Heart left ventricle (tissue), 13 donors: Measurements from ENCODE around the gene MRPL48.

Source experiments
- POLR2A ChIP-seq, 2 donors: fragments of 450-650 bp; IDR thresholded peaks; one replicate each; pipeline ENCODE4 v1.6.1; 2017; ENCODE audit warnings: antibody characterized with exemption in 2 of 2, mild to moderate bottlenecking in 2 of 2, moderate library complexity in 2 of 2
- TF ChIP-seq, protein P1 (sequence below), 12 donors: fragments of 200-600 bp; sonication (generic) in 4 of 12; IDR thresholded peaks; one replicate each; pipeline versions ENCODE4 v1.5.0 to v1.8.0; 2018 to 2022; ENCODE audit warnings: antibody characterized with exemption in 12 of 12, mild to moderate bottlenecking in 5 of 12
- donor health status: ischemic (EF 13 %, LVEDD 7.1; RV severe dilation, severe dysfunction).
- donor health status: DM: no; HTN: yes; CAD: no.
- donor health status: DM: no; HTN: no; CAD: no.
- donor health status: ischemic (EF 25% LVEDD 6.9; RV normal size, moderate dysfunction).
- donor health status: ischemic (EF 25% LVEDD 5.7; RV mildly dilated, moderate dysfunction).
- donor health status: ischemic (EF 35%, LVEDD 5.7; RV mildly dilated, moderate dysfunction).
- donor health status: nonischemic (EF 11% LVEDD 7.7; RV severe dilation, severe dysfunction).
- donor health status: DM: yes; HTN: yes; CAD: no.
- donor health status: PGD.
- donor health status: ischemic (EF 29% LVEDD 5.4; RV normal size, mild dysfunction).
- donor health status: nonischemic (EF 23%, LVEDD 6.1; RV moderate dilation, normal function).

DNA sequence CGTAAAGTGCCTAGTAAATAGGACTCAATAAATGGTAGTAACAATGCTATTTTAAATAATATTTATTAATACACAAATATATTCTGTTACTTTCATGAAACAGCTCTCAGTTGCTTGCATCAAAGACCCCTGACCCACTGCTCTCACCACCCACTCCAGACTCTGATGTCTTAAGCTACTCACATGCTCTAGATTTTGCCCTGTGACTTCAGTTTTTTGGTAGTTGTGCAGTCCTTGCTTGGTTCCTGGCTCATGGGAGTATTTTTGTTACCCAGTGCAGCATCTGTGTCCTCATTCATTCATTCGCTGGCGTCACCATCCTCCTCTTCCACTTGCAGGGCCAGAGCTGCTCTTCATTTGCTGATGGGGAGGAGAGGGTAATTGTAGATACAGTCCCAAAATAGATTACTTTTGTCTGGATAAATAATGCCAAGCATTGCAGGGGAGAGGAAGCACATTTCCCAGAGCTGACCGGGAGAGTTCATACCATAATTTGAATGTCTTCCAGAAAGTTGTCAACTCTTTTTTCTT lies 12.7 kb downstream of the MRPL48 start:
- TF ChIP-seq, protein P1, sequence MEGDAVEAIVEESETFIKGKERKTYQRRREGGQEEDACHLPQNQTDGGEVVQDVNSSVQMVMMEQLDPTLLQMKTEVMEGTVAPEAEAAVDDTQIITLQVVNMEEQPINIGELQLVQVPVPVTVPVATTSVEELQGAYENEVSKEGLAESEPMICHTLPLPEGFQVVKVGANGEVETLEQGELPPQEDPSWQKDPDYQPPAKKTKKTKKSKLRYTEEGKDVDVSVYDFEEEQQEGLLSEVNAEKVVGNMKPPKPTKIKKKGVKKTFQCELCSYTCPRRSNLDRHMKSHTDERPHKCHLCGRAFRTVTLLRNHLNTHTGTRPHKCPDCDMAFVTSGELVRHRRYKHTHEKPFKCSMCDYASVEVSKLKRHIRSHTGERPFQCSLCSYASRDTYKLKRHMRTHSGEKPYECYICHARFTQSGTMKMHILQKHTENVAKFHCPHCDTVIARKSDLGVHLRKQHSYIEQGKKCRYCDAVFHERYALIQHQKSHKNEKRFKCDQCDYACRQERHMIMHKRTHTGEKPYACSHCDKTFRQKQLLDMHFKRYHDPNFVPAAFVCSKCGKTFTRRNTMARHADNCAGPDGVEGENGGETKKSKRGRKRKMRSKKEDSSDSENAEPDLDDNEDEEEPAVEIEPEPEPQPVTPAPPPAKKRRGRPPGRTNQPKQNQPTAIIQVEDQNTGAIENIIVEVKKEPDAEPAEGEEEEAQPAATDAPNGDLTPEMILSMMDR (IDR thresholded peaks at IDR 0.05), result no peak
- TF ChIP-seq POLR2A (IDR thresholded peaks at IDR 0.05), result no peak
